NCI-H524 (cell line): ENCODE data around the gene BCAS3.
"Not testable (repeated sequence)": the region's sequence is repeated elsewhere in the genome, so short reads cannot be mapped to it uniquely, and the experiment has no call there.

Source experiments
- DNase-seq, 2 experiments: peaks; one replicate each; lab custom pipeline; 2025; lab: John Stamatoyannopoulos, UW

Gene BCAS3

GRCh38 chr17:60798576-60798975, 120.9 kb downstream of the BCAS3 start:
- no peak for DNase-seq

GRCh38 chr17:60802377-60802776, 124.7 kb downstream of the BCAS3 start:
- DNase-seq = no peak

GRCh38 chr17:60803059-60803458, 125.4 kb downstream of the BCAS3 start:
- no peak for DNase-seq

GRCh38 chr17:60804831-60805230, 127.2 kb downstream of the BCAS3 start:
- no peak for DNase-seq

GRCh38 chr17:60809421-60809820, 131.8 kb downstream of the BCAS3 start:
- no peak for DNase-seq

- not testable (repeated sequence) for DNase-seq
Observed at GRCh38 chr17:60814941-60815340, 137.3 kb downstream of the BCAS3 start.

- DNase-seq = no peak
Observed at GRCh38 chr17:60817192-60817591, 139.5 kb downstream of the BCAS3 start.

GRCh38 chr17:60819447-60820130, 141.9 kb downstream of the BCAS3 start:
- no peak for DNase-seq

- no peak for DNase-seq
Observed at GRCh38 chr17:60823515-60823914, 145.9 kb downstream of the BCAS3 start.

GRCh38 chr17:60825351-60825750, 147.7 kb downstream of the BCAS3 start:
- DNase-seq = no peak

GRCh38 chr17:60827943-60828342, 150.3 kb downstream of the BCAS3 start:
- DNase-seq = no peak

- DNase-seq = no peak
Observed at GRCh38 chr17:60832151-60832585, 154.5 kb downstream of the BCAS3 start.

GRCh38 chr17:60832631-60833030, 155.0 kb downstream of the BCAS3 start:
- DNase-seq = no peak

- no peak for DNase-seq
Observed at GRCh38 chr17:60840456-60840855, 162.8 kb downstream of the BCAS3 start.

GRCh38 chr17:60845012-60845411, 167.4 kb downstream of the BCAS3 start:
- DNase-seq = no peak

- no peak for DNase-seq
Observed at GRCh38 chr17:60846175-60846574, 168.5 kb downstream of the BCAS3 start.

GRCh38 chr17:60851181-60851580, 173.5 kb downstream of the BCAS3 start:
- no peak for DNase-seq

GRCh38 chr17:60857556-60858080, 180.0 kb downstream of the BCAS3 start:
- DNase-seq = no peak

GRCh38 chr17:60862482-60862881, 184.8 kb downstream of the BCAS3 start:
- no peak for DNase-seq

GRCh38 chr17:60863892-60864707, 186.4 kb downstream of the BCAS3 start:
- no peak for DNase-seq

- no peak for DNase-seq
Observed at GRCh38 chr17:60864708-60865005, 187.0 kb downstream of the BCAS3 start.

GRCh38 chr17:60874772-60875171, 197.1 kb downstream of the BCAS3 start:
- no peak for DNase-seq
